Subcutaneous abdominal adipose tissue (tissue), 5 donors: Measurements from ENCODE around the gene STAT3.
"Not testable (repeated sequence)": the region's sequence is repeated elsewhere in the genome, so short reads cannot be mapped to it uniquely, and the experiment has no call there.

ENCODE experiments used
- H3K27ac ChIP-seq: one replicate; pipeline ENCODE4 v1.7.0; 2013; ENCODE audit warnings: low read depth, mild to moderate bottlenecking, inconsistent platforms, low read length, moderate library complexity
- H3K27me3 ChIP-seq, 5 donors: one replicate each; pipeline ENCODE4 v1.7.0; 2013; ENCODE audit warnings: low read length in 5 of 5, inconsistent platforms in 1 of 5; ENCODE audit not compliant: control insufficient read depth in 5 of 5, insufficient read depth in 4 of 5
- H3K36me3 ChIP-seq, 5 donors: one replicate each; pipeline ENCODE4 v1.7.0; 2013; ENCODE audit warnings: low read length in 5 of 5; ENCODE audit not compliant: control insufficient read depth in 5 of 5, insufficient read depth in 5 of 5
- H3K4me1 ChIP-seq, 5 donors: one replicate each; pipeline ENCODE4 v1.7.0; 2013; ENCODE audit warnings: low read length in 5 of 5, mild to moderate bottlenecking in 3 of 5, moderate library complexity in 1 of 5; ENCODE audit not compliant: control insufficient read depth in 5 of 5, insufficient read depth in 5 of 5
- H3K4me3 ChIP-seq, 5 donors: one replicate each; pipeline ENCODE4 v1.7.0; 2013; ENCODE audit warnings: low read length in 5 of 5, low read depth in 1 of 5
- H3K9ac ChIP-seq, 5 donors: one replicate each; pipeline ENCODE4 v1.7.0; 2013; ENCODE audit warnings: low read length in 5 of 5, mild to moderate bottlenecking in 4 of 5, moderate library complexity in 3 of 5
- H3K9me3 ChIP-seq, 5 donors: one replicate each; pipeline ENCODE4 v1.7.0; 2013; ENCODE audit warnings: low read length in 5 of 5; ENCODE audit not compliant: control insufficient read depth in 5 of 5
- donor health status: healthy.
- donor health status: healthy.
- donor health status: healthy.
- donor health status: healthy.
- donor health status: healthy.

STAT3 gene

DNA sequence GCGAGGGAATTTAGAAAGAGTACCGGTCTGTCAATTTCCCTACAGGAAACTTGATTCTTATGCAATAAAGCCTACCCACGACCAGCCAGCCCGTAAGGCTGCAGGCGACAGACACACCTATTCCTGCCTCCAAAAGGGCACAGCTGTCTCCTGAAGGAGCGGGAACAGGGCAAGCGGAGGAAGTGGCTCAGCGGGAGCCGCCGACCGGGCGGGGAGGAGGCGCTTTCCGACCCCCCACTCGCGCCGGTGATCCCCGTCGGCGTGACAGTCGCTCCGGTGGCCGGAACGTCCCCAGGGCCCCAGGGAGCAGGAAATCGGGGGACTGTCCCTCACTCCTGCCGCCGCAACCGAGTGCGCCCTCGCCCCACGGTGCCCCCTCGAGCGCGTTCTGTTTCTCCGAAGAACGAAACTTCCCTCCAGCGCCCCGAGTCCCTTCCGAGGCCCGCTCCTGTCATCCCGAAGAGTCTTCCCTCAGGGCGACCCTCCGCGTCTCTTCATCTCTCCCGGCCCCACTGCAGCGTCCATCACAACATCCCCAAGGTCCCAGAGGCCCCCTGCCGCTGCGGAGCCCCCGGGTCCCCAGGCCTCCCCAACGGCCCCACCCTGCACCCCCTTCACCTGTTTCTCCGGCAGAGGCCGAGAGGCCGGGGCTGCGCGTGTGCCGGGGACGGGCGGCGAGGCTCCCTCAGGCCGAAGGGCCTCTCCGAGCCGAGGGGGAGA, 421 bp downstream of the STAT3 start:
- no peaks in the 10 kb centered on the region for H3K9me3 ChIP-seq
- H3K4me1 ChIP-seq, result peaks cover 4 to 42% (median 25%) of the 10 kb centered on the region in 5 donors
- peak overlapping the region; percentile 98 for H3K27ac ChIP-seq
- peak overlapping the region; percentile 84 to 100 (median 97) for H3K9ac ChIP-seq
- peak overlapping the region; percentile 82 to 98 (median 95) for H3K4me3 ChIP-seq
- no peaks in the 10 kb centered on the region for H3K36me3 ChIP-seq
- no peaks in the 10 kb centered on the region for H3K27me3 ChIP-seq

DNA sequence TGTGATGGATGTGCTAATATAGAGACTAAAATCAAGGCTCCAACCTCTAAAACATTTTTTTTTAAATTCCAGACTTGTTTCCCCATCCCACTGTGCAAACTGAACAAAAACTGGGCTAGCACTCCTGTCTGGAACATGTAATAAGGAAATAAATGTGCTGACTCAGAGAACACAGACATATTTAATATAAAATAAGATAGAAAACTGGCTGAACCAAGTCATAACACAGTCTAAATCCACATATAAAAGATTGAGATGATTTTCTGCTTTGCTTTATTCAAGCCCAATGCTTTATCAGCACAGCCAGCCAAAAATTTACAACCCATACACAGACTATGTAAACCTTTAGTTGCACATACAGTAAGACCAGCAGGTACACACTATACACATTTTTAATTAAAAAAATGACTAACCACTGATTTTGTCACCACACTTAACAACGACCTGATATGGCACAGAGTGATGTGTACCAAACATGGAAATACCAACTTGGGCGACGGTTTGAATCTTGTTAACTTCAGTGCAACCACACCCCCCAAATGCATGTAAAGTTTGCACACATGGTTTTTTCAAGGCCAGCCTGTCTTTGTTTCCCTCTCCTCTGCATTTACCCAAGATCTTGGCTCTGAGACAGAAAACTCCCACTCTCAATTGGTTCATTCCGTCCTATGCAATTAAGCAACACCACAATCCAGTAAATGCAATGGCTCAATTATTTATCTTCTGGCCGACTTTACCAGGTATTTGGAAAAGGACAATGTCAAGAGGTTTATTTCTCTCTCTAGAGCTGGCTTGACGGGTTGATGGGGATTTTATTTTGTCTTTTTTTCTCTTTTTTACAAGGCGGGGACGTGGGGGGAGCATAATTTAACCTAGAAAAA, 1.2 kb downstream of the STAT3 start:
- no peaks in the 10 kb centered on the region for H3K36me3 ChIP-seq
- H3K9me3 ChIP-seq, result no peaks in the 10 kb centered on the region
- H3K27ac ChIP-seq, result peak overlapping the region; percentile 98
- H3K4me1 ChIP-seq, result peaks cover 4 to 47% (median 30%) of the 10 kb centered on the region in 5 donors
- peak overlapping the region; percentile 82 to 98 (median 95) for H3K4me3 ChIP-seq
- peak overlapping the region; percentile 84 to 100 (median 97) for H3K9ac ChIP-seq
- H3K27me3 ChIP-seq, result no peaks in the 10 kb centered on the region

DNA sequence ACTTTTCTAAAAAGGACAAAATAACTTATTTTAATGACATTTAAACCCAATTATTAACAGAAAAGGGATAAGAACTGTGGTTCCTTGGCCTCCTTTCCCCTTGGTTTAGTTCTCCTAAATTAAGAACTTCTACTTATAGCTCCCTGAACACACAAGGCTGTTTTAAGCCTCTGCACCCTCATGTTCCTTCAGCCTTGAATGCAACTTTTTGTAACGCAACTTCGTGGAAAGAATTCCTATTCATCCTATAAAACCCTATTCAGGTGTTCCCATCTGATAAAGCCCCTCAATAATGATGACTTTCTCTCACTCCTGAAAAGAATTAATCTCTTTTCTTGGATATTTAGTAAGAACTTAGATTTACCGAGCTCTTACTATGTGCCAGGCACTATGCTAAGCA, 6.3 kb downstream of the STAT3 start:
- no peak overlapping the region for H3K9ac ChIP-seq
- H3K36me3 ChIP-seq, result peaks cover 0 to 2% (median 0%) of the 10 kb centered on the region in 5 donors
- H3K4me3 ChIP-seq, result no peak overlapping the region
- no peak overlapping the region for H3K27ac ChIP-seq
- no peaks in the 10 kb centered on the region for H3K9me3 ChIP-seq
- H3K27me3 ChIP-seq, result no peaks in the 10 kb centered on the region
- peaks cover 6 to 56% (median 42%) of the 10 kb centered on the region in 5 donors for H3K4me1 ChIP-seq

DNA sequence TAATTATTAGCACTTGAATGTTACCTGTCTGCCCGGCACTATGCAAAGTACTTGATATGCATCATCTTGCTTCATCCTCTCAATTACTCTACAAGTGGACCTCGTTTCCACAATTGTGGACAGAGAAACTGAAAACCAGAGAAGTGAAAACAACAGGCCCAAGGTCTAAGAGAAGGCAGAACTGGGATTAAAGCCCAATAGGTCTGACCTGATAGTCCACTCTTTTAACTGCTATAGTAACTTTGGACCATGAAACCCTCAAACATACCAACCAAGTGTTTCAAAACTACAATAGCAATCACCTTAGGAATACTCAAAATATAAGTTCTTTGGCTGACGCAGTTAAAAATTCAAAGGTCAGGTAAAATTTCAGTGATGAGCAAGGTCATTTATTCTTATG, 7.3 kb downstream of the STAT3 start:
- Histone ChIP-seq H3K4me3 (no peak overlapping the region), H3K27ac (no peak overlapping the region), H3K36me3 (peaks cover 0 to 2% (median 0%) of the 10 kb centered on the region in 5 donors), H3K4me1 (peaks cover 4 to 47% (median 32%) of the 10 kb centered on the region in 5 donors), H3K9me3 (no peaks in the 10 kb centered on the region), H3K27me3 (no peaks in the 10 kb centered on the region), H3K9ac (no peak overlapping the region)

DNA sequence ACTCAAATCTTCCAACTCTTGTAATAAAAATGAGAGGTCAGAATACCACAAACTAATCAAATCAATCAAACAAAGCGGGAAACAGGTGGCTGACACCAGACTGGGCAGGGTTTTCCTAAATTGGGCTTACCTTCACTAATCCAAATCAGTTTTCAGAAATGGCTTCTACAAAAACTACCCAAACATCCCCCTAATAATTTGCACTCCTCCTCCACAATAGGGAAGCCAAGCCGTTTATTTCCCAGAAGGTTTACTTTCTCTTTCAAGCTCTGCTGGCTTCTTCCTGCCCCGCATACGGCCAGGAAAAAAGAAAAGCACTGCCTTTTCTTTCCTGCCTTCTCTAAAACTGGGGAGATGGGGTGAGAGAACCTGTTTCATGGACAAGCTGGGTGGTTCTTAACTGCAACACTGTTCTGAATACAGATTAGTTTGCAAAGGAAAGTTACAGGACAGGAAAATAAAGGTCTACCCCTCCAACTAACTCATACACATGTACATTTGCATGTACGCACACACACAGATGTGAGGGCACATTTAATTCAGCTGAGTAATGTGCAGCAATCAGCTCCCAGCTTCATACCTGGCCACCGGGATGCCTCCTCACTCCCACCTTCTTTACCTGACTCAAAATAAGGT, 9.2 kb downstream of the STAT3 start:
- Histone ChIP-seq H3K27ac (peak overlapping the region; percentile 59), H3K9ac (peak overlapping the region; percentile 51 to 61 (median 60)), H3K4me3 (peak overlapping the region; percentile 27 to 60 (median 45)), H3K4me1 (peaks cover 4 to 33% (median 29%) of the 10 kb centered on the region in 5 donors), H3K36me3 (peaks cover 0 to 2% (median 0%) of the 10 kb centered on the region in 5 donors), H3K27me3 (no peaks in the 10 kb centered on the region), H3K9me3 (no peaks in the 10 kb centered on the region)

DNA sequence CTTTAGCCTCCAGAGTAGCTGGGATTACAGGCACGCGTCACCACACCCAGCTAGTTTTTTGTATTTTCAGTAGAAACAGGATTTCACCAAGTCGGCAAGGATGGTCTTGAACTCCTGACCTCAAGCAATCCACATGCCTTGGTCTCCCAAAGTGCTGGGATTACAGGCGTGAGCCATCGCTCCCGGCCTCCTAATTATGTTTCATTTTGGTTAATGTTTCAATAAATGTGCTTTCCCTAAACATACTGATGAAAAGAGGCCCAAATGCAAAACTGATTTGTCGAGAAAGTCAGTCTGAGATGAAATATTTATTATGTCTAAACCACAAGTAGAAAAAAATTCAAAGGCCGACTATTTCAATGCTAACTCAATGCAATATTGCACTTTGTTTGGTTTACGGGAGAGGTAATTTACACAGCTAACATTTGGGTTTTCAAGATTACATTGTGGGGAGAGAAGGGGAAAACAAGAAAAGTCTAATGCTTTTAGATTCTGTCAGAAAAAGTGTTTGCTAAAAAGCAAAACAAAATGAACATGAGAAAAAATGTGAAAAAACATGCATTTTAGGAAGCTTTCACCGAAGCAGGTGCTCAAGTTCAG, 9.8 kb downstream of the STAT3 start:
- peak overlapping the region; percentile 59 for H3K27ac ChIP-seq
- peaks cover 4 to 33% (median 27%) of the 10 kb centered on the region in 5 donors for H3K4me1 ChIP-seq
- H3K36me3 ChIP-seq, result peaks cover 0 to 2% (median 0%) of the 10 kb centered on the region in 5 donors
- no peaks in the 10 kb centered on the region for H3K9me3 ChIP-seq
- H3K9ac ChIP-seq, result peak overlapping the region in 3 of 5 donors; percentile 51 to 61 (median 60)
- H3K4me3 ChIP-seq, result peak overlapping the region; percentile 27 to 60 (median 45)
- H3K27me3 ChIP-seq, result no peaks in the 10 kb centered on the region

DNA sequence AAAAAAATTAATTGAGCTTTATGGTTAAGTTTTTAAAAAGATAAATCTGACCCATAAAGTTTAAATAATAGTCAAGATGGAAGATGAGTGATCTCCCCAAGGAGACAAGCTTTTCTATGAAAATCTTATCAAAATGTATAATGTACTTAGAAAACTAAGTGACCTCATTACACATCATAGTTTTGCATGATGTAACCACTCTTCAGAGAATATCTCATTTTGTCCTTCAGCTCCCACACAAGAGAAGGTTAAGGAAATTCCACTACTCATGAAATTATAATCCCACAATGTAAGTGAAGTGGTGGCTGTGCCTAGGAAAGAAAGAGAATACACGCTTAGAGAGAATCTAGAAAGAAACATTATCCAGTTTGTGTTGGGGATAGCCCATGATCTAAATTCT, 14.3 kb downstream of the STAT3 start:
- Histone ChIP-seq H3K9ac (no peak overlapping the region), H3K4me3 (no peak overlapping the region), H3K27ac (no peak overlapping the region), H3K36me3 (peaks cover 0 to 8% (median 5%) of the 10 kb centered on the region in 5 donors), H3K9me3 (no peaks in the 10 kb centered on the region), H3K27me3 (no peaks in the 10 kb centered on the region), H3K4me1 (peaks cover 0 to 14% (median 11%) of the 10 kb centered on the region in 5 donors)

DNA sequence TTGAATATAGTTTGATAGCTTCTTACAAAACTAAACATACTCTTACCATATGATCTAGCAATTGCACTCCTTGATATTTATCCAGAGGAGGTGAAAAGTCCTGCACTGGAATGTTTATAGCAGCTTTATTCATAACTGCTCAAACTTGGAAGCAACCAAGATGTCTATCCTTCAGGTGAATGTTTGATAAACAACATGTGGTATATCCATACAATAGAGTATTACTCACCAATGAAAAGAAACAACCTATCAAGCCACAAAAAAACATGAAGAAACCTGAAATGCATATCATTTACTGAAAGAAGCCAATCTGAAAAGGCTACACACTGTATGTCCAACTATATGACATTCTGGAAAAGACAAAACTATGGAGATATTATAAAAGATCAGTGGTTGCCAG, 16.1 kb downstream of the STAT3 start:
- Histone ChIP-seq H3K36me3 (peaks cover 0 to 8% (median 5%) of the 10 kb centered on the region in 5 donors), H3K27ac (no peak overlapping the region), H3K4me1 (peaks cover 0 to 15% (median 14%) of the 10 kb centered on the region in 5 donors), H3K9ac (no peak overlapping the region), H3K4me3 (no peak overlapping the region), H3K27me3 (no peaks in the 10 kb centered on the region), H3K9me3 (no peaks in the 10 kb centered on the region)

DNA sequence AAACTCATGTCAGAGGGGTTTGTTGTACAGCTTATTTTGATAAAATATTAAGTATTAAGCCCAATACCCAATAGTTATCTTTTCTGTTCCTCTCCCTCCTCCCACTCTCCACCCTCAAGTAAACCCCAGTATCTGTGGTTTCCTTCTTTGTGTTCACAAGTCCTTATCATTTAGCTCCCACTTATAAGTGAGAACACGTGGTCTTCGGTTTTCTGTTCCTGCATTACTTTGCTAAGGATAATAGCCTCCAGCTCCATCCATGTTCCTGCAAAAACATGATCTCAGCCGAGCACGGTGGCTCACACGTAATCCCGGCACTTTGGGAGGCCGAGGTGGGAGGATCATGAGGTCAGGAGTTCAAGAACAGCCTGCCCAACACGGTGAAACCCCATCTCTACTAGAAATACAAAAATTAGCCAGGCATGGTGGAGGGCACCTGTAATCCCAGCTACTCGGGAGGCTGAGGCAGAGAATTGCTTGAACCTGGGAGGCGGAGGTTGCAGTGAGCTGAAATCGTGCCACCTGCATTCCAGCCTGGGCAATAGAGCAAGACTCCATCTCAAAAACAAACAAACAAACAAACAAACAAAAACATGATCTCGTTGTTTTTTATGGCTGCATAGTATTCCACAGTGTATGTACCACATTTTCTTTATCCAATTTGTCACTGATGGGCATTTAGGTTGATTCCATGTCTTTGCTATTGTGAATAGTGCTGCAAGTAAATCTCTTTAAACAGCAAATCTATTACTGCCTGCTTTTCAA, 19.3 kb downstream of the STAT3 start:
- peaks cover 0 to 28% (median 21%) of the 10 kb centered on the region in 5 donors for H3K4me1 ChIP-seq
- H3K9me3 ChIP-seq, H3K9ac ChIP-seq, H3K36me3 ChIP-seq, H3K27me3 ChIP-seq, H3K27ac ChIP-seq, H3K4me3 ChIP-seq: not testable (repeated sequence)
